Panc1 (cell line): ENCODE measurements around the gene IL19. TPM values are rescaled to one million over a fixed set of nuclear protein-coding genes. Genes with fewer than 3 reads are reported as not detected.

ENCODE experiments used
- ATAC-seq: fragments of 200-7000 bp; cut with Tn5 transposase; 2 replicates; pipeline ENCODE4 v1.9.1; 2020; ENCODE audit warnings: mild to moderate bottlenecking, moderate library complexity
- BruUV-seq: library from RNA; stranded (reverse); fragments of 400-500 nt; replicated peaks from 2 replicates; lab custom pipeline; 2021; lab: Mats Ljungman, UMichigan
- CTCF ChIA-PET: fragments of 300-600 bp; sonication (Branson Sonifier 250); formaldehyde crosslinking; loops from one replicate; lab custom pipeline; 2022; ENCODE audit warnings: antibody characterized with exemption; lab: Charles Lee
- POLR2A ChIA-PET: fragments of 300-600 bp; sonication (Branson Sonifier 250); formaldehyde crosslinking; loops from one replicate; lab custom pipeline; 2022; ENCODE audit warnings: antibody characterized with exemption; lab: Charles Lee
- DNase-seq: peaks from one replicate; pipeline ENCODE4 v3.0.0-alpha.2; 2010; ENCODE audit warnings: low read depth, low spot score
- H3K27ac ChIP-seq: 2 replicates; pipeline ENCODE4 v1.5.1; 2011; ENCODE audit warnings: mild to moderate bottlenecking, low read length, inconsistent platforms
- H3K27me3 ChIP-seq: fragments of 200-500 bp; sonication (Bioruptor generic); 2 replicates; pipeline ENCODE4 v1.6.0; 2014; ENCODE audit warnings: low read length, inconsistent platforms; ENCODE audit not compliant: control insufficient read depth, insufficient read depth
- H3K36me3 ChIP-seq: fragments of 200-500 bp; sonication (Bioruptor generic); 2 replicates; pipeline ENCODE4 v1.5.1; 2014; ENCODE audit warnings: inconsistent platforms, mild to moderate bottlenecking, low read length, moderate library complexity; ENCODE audit not compliant: control insufficient read depth, insufficient read depth
- H3K4me1 ChIP-seq: 2 replicates; pipeline ENCODE4 v1.5.1; 2011; ENCODE audit warnings: inconsistent platforms, mild to moderate bottlenecking, low read length, moderate library complexity; ENCODE audit not compliant: control insufficient read depth, insufficient read depth
- H3K4me3 ChIP-seq, 2 experiments: 2 replicates each; pipeline ENCODE4 v1.5.1; 2011 to 2012; ENCODE audit warnings: low read depth in 2 of 2, low read length in 2 of 2, mild to moderate bottlenecking in 2 of 2, inconsistent platforms in 1 of 2, moderate library complexity in 1 of 2
- H3K9me3 ChIP-seq: fragments of 200-500 bp; sonication (Bioruptor generic); 2 replicates; pipeline ENCODE4 v1.5.1; 2014; ENCODE audit warnings: low read depth, mild to moderate bottlenecking, inconsistent platforms, low read length, moderate library complexity; ENCODE audit not compliant: control insufficient read depth, insufficient read depth
- POLR2AphosphoS5 ChIP-seq: IDR thresholded peaks from 2 replicates; pipeline ENCODE4 v1.6.1; 2012; ENCODE audit warnings: mild to moderate bottlenecking, low read depth, low read length, moderate library complexity
- SIN3A ChIP-seq: IDR thresholded peaks from 2 replicates; pipeline ENCODE4 v1.6.1; 2012; ENCODE audit warnings: low read depth, mild to moderate bottlenecking, low read length, moderate library complexity, borderline replicate concordance; ENCODE audit not compliant: insufficient read depth
- TCF7L2 ChIP-seq: IDR thresholded peaks from 2 replicates; pipeline ENCODE4 v1.6.1; 2011; ENCODE audit warnings: mild to moderate bottlenecking, low read depth, low read length, inconsistent platforms
- in situ Hi-C: cut with HindIII; loops from 2 replicates; pipeline ENCODE4 v1.10.0; 2016; ENCODE audit warnings: low sequenced_read_pairs, low pct_unique_long_range_greater_than_20kb
- intact Hi-C: fragments of 100-400 bp; cut with micrococcal nuclease; formaldehyde crosslinking; loops from one replicate; pipeline ENCODE4 v1.10.0; 2022; ENCODE audit not compliant: unreplicated experiment
- total RNA-seq: library from RNA; stranded (reverse); gene quantifications from one replicate; pipeline ENCODE4 v1.2.1, GENCODE V29; 2021; ENCODE audit not compliant: unreplicated experiment
- TF ChIP-seq, protein P1 (sequence below): fragments of 450-650 bp; IDR thresholded peaks from 2 replicates; pipeline ENCODE4 v1.5.1; 2017; ENCODE audit warnings: mild to moderate bottlenecking
- TF ChIP-seq, protein P2 (sequence below), 2 experiments: IDR thresholded peaks; 2 replicates each; pipeline ENCODE4 v1.6.1; 2011 to 2012; ENCODE audit warnings: low read depth in 2 of 2, control low read depth in 1 of 2, low read length in 1 of 2, mild to moderate bottlenecking in 1 of 2, moderate library complexity in 1 of 2; ENCODE audit not compliant: insufficient read depth in 1 of 2

IL19 gene
- total RNA-seq, 1 experiment from 2014 or later = not detected

DNA sequence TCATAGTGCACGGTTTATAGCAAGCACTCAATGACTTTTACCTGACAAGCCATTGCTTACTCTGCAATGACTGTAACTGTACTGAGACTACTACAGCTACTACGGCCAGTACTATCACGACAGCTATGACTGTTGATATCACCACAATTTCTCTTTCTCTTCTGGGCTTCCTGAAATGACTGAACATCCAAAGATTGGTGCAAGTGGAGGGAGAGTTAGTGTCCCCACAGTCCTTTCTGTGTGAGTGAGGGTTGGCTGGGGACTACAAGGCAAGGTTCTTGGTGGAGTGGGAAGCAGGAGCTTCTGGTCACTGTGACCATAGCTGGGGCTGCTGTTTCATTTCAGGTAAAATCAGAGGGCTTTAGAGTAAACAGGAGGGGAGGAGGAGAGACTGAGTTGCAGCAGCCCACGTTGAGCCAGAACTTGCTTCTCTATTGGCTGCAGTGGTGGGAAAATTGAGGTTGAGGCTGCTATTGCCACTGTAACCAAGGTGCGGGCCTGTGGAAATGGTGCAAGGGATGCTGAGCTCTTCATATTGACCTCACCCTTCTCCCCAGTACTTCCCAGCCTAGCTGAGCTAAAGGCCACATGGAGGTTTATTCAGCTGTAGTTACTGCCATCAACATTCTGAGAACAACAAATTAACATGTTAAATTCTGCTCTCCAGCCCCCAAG is 15.8 kb downstream of the IL19 start:
- POLR2A ChIA-PET = no interaction called here
- CTCF ChIA-PET = no interaction called here

DNA sequence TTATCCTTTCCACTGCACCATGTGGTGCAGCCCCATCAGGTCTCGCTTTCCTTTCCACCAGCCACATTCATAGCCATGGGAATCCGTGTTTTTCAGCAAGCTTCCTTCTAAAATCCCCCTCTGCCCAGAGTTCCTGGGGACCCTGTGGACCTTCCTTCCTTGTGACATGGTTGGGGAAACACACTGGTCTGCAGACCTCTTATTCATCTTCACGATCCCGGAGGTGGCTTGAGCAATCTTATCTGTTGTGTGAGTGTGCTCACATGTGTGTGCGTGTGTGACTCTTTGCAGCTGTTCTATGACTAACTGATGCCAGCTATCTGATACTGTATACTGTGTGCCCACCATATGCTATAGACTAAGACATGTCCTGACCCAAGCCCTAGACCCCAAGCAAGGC is 17.3 kb downstream of the IL19 start:
- BruUV-seq = no TSS peak
- intact Hi-C loops (no loop called here), in situ Hi-C loops (no loop called here)
- Histone ChIP-seq H3K27ac (no peak overlapping the region), H3K4me3 (no peak overlapping the region), H3K36me3 (no peaks in the 10 kb centered on the region), H3K27me3 (peaks cover 3% of the 10 kb centered on the region), H3K9me3 (no peaks in the 10 kb centered on the region), H3K4me1 (no peaks in the 10 kb centered on the region)
- ATAC-seq (no peak), DNase-seq (no peak)
- TF ChIP-seq TCF7L2 (no peak), POLR2AphosphoS5 (no peak), SIN3A (no peak)
- TF ChIP-seq, protein P1, sequence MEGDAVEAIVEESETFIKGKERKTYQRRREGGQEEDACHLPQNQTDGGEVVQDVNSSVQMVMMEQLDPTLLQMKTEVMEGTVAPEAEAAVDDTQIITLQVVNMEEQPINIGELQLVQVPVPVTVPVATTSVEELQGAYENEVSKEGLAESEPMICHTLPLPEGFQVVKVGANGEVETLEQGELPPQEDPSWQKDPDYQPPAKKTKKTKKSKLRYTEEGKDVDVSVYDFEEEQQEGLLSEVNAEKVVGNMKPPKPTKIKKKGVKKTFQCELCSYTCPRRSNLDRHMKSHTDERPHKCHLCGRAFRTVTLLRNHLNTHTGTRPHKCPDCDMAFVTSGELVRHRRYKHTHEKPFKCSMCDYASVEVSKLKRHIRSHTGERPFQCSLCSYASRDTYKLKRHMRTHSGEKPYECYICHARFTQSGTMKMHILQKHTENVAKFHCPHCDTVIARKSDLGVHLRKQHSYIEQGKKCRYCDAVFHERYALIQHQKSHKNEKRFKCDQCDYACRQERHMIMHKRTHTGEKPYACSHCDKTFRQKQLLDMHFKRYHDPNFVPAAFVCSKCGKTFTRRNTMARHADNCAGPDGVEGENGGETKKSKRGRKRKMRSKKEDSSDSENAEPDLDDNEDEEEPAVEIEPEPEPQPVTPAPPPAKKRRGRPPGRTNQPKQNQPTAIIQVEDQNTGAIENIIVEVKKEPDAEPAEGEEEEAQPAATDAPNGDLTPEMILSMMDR = no peak
- TF ChIP-seq, protein P2, sequence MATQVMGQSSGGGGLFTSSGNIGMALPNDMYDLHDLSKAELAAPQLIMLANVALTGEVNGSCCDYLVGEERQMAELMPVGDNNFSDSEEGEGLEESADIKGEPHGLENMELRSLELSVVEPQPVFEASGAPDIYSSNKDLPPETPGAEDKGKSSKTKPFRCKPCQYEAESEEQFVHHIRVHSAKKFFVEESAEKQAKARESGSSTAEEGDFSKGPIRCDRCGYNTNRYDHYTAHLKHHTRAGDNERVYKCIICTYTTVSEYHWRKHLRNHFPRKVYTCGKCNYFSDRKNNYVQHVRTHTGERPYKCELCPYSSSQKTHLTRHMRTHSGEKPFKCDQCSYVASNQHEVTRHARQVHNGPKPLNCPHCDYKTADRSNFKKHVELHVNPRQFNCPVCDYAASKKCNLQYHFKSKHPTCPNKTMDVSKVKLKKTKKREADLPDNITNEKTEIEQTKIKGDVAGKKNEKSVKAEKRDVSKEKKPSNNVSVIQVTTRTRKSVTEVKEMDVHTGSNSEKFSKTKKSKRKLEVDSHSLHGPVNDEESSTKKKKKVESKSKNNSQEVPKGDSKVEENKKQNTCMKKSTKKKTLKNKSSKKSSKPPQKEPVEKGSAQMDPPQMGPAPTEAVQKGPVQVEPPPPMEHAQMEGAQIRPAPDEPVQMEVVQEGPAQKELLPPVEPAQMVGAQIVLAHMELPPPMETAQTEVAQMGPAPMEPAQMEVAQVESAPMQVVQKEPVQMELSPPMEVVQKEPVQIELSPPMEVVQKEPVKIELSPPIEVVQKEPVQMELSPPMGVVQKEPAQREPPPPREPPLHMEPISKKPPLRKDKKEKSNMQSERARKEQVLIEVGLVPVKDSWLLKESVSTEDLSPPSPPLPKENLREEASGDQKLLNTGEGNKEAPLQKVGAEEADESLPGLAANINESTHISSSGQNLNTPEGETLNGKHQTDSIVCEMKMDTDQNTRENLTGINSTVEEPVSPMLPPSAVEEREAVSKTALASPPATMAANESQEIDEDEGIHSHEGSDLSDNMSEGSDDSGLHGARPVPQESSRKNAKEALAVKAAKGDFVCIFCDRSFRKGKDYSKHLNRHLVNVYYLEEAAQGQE (IDR thresholded peaks at IDR 0.05; ENCODE audit: insufficient read depth in 1 of 2, low read depth in 2 of 2, low read length in 1 of 2) = no peak
- CTCF ChIA-PET = no interaction called here
- POLR2A ChIA-PET = no interaction called here

More for the DNA sequence above, 15.8 kb downstream of the IL19 start:
- Histone ChIP-seq H3K27ac (no peak overlapping the region), H3K4me1 (no peaks in the 10 kb centered on the region), H3K4me3 (no peak overlapping the region), H3K36me3 (no peaks in the 10 kb centered on the region), H3K27me3 (peaks cover 5% of the 10 kb centered on the region), H3K9me3 (no peaks in the 10 kb centered on the region)
- no TSS peak for BruUV-seq
- ATAC-seq (no peak), DNase-seq (no peak)
- intact Hi-C loops (no loop called here), in situ Hi-C loops (no loop called here)
- no peak for TF ChIP-seq POLR2AphosphoS5

DNA sequence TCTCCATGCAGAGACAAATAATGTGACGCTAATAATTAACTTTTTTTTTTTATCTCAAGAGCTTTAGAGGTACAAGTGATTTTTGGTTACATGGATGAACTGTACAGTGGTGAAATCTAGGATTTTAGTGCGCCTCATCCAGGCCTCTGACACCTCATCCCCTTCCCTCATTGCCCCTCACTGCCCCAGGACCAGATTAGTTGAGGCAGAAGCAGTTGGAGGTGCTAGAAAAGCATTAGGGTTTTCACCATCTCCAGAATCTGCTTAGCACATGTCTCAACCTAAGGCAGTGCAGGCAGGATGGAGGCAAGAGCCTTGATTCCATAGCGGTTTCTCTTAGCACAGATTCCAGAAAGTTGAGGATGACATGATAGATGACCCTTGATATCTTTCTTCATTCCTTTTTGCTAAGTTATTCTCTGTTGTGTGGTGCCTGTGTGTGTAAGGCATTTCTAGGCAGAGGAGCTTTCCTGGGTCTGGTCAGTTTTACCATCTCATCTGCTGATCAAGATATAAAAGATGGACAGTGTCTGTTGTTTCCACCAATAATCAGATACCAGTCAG is 18.0 kb downstream of the IL19 start:
- TF ChIP-seq, protein P2 (IDR thresholded peaks at IDR 0.05; ENCODE audit: insufficient read depth in 1 of 2, low read depth in 2 of 2, low read length in 1 of 2) = no peak
- ChIA-PET CTCF (no interaction called here), POLR2A (interaction anchor here (0.6 kb wide), 1 partner anchor 114 kb away, joined by 3 read pairs; no protein-coding TSS in a partner anchor)
- H3K4me1 ChIP-seq = no peaks in the 10 kb centered on the region
- no TSS peak for BruUV-seq
- intact Hi-C loops (no loop called here), in situ Hi-C loops (no loop called here)
- ATAC-seq = no peak
- DNase-seq = no peak
- no peak overlapping the region for H3K27ac ChIP-seq
- no peaks in the 10 kb centered on the region for H3K9me3 ChIP-seq
- H3K27me3 ChIP-seq = peaks cover 3% of the 10 kb centered on the region
- no peaks in the 10 kb centered on the region for H3K36me3 ChIP-seq
- H3K4me3 ChIP-seq = no peak overlapping the region
